Cerebellar cortex (tissue), 1 donor: ENCODE measurements around the gene SLC25A26.
"Not testable (repeated sequence)": the region's sequence is repeated elsewhere in the genome, so short reads cannot be mapped to it uniquely, and the experiment has no call there.

Experiments
- DNase-seq: peaks from one replicate; pipeline ENCODE4 v3.0.0-alpha.2; 2015; ENCODE audit warnings: low spot score

Gene SLC25A26

DNA sequence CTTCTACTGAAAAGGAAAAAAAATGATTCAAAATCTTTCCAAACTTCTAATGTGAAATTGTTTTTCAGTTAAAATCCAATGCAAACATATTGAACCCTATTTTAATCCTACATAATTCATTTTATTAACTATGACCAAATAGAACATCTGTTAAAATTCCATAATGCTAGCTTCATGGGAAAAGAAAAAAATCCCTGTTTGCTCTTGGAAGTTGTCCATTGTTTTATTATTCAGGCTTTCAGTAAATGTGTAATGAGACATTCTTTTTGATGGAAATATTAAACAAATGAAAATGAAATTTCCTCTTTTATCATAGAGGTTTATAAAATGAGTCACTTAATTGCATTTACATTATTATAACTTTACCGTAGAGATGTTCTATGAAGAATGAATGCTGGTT lies 49.5 kb downstream of the SLC25A26 start:
- no peak for DNase-seq

DNA sequence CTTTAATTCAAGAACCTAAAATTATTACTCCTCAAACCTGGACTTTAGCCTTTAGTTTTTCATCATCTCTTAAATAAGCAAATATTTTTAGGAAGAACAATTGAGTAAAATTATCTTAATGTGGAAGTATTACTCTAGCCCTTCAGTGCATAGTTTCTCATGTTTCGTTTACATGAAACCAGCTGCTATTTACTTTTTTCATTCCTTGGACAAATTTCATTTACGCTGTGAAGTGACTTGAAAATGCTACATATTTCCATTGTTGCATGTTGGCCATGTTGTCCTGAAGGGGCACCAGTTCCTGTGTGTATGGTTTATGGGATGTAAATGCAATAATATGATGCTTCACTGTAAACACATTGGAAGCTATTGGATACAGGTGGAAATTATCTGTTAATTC lies 49.9 kb downstream of the SLC25A26 start:
- DNase-seq = no peak

DNA sequence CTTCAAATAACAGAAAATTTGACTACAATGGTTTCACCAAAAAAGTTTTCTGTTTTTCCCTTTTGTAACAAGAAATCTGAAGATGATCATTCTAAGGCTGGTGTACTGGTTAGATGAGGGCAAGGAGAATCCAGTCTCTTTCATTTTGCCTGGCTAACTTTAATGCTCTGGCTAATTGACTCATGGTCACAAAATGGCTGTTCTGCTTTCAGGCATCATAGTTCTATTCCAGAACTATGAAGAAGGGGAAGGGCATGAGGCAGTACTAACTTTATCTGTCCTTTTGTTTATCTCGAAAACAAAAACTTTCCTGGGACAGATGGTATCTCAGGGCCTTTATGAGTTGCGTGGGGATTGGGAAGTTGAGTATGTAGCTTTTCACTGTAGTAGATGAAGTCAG lies 50.4 kb downstream of the SLC25A26 start:
- no peak for DNase-seq

DNA sequence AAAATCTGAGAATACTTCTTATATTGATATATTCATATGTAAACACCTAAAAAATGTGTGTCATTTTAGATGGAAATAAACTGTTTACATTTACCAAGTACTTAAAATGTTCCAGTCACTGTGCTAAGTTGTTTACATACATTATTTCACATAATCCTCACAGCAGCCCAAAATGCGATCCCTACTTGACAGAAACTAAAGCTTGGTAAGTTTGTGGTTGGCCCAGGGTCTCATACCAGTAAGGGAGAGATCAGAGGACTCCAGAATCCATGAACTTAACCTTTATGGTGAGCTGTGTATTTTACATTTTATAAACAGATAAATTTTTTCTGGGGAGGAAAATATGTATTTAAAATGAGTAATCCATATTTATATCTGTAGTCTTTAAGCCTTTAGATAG lies 51.2 kb downstream of the SLC25A26 start:
- no peak for DNase-seq

DNA sequence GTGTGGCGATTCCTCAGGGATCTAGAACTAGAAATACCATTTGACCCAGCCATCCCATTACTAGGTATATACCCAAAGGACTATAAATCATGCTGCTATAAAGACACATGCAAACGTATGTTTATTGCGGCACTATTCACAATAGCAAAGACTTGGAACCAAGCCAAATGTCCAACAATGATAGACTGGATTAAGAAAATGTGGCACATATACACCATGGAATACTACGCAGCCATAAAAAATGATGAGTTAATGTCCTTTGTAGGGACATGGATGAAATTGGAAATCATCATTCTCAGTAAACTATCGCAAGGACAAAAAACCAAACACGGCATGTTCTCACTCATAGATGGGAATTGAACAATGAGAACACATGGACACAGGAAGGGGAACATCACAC lies 54.0 kb downstream of the SLC25A26 start:
- DNase-seq = not testable (repeated sequence)

DNA sequence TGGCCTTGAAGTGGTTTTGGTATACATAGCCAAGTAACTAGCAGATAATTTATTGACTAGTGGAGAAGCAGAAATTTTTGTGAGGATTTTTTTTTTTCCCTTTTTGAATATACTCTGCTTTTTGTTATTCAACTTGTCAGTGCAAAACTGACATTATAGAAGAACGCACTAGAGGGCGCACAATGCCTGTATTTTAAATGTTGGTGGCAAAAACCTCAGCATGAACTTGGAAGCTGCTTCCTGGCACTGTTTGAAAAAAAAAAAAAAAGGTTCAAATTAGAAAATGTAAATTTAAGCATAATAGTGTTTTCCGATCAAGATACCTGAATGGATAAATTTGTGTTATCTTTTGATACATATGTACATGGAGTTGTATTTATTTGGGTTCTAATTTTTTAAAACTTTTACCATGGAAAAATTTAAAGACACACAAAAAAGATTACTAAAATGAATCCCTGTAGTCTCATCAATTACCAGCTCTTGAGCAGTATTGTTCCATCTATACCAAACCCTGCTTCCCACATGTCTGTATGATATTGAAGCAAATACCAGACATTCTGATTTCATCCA lies 56.0 kb downstream of the SLC25A26 start:
- peak; percentile 83 for DNase-seq

DNA sequence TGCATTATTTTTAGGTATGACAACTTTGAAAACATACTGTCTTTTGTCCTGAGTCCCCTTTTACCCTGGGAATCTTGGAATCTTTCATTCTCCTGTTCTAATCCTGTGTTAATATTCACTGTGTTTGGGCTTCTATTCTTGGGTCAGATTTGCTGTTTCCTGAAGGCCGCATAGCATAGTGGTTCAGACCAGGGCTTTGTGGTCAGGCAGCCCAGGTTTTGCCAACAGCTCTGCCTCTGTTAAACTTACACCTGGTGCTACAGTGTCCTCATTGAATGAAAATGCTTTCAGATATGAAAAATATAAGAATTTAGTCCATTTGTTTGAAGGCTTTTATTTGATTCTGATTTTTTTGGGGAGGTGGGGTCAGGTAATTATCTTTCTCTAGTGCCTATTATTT lies 58.4 kb downstream of the SLC25A26 start:
- no peak for DNase-seq

DNA sequence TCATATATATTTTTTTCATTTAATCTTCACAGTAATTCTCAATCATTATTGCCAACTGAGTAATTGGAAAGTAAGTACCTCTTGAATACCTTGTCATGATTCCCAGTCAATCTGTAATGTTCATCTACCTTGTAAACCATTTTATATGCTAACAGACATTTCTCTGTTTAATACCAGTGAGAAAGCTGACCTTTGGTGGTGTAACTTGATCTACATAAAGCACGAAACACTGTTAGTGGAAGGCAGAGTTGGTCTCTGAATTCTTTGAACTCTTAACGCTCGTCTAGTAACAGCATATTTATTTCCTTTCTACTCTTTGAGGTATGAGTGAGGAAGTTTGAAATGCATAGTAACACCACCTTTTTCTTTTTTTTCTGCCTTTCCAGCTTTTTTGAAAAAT lies 59.5 kb downstream of the SLC25A26 start:
- no peak for DNase-seq

DNA sequence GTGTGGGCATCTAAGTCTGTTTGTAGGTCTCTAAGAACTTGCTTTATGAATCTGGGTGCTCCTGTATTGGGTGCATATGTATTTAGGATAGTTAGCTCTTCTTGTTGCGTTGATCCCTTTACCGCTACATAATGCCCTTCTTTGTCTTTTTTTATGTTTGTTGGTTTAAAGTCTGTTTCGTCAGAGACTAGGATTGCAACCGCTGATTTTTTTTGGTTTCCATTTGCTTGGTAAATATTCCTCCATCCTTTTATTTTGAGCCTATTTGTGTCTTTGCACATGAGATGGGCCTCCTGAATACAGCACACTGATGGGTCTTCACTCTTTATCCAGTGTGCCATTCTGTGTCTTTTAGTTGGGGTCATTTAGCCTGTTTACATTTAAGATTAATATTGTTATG lies 71.1 kb downstream of the SLC25A26 start:
- not testable (repeated sequence) for DNase-seq

DNA sequence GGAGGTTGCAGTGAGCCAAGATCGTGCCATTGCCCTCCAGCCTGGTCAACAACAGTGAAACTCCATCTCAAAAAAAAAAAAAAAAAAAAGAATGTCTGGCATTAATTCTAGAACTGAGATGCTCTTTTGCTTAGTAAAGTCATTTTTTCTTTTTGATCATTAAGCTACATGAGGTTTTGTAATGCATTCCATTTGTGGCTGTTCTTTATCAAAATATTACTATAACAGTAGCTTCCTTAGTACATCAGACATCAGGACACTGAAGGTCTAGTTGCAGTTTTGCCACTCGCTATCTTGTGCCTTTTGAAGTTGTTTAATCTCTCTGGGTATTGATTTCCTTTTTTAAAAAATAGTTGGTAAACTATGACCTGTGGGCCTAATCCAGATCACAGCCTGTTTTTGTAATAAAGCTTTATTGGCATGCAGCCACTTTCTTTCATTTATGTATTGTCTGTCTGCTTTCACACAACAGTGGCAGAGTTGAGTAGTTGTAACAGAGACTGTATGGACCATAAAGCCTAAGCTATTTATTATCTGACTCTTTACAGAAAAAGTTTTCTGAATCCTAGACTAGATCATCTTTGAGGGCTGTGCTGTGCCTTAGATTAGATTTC lies 76.6 kb downstream of the SLC25A26 start:
- DNase-seq = no peak

DNA sequence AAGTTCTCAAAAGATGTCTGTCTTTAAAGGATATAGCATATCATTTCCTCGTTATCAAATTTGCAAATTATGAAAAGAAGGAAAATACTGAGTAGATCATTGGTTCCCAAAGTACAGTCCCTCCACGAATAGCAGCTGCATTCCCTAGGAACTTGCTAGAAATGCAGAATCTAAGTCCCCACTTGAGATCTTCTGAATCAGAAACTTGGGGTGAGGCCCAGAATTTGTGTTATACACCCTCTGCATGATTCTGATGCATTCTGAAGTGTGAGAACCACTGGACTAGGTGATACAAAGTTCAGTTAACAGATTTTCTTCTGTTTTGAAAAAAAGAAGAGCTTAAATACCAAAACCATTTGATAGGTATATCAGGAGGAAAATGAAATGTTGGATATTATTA lies 77.1 kb downstream of the SLC25A26 start:
- DNase-seq = no peak

DNA sequence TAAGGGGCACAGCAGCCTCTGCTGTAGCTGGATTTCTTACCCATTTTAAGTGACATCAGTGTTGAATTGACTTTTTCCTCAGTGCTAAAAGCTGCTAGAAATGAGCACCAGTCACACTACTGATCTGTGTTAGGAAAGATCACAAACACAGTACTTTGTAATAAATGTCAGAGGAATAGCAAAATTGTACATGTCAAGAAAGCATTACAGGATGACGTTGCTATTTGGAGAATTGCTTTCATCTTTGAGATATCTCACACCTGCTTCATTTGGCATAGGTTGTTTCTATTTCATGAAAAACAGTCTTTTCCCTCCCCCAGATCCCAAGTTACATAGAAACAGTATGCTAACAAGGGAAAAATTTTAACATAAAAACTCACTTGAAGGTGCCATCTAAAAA lies 77.8 kb downstream of the SLC25A26 start:
- no peak for DNase-seq

DNA sequence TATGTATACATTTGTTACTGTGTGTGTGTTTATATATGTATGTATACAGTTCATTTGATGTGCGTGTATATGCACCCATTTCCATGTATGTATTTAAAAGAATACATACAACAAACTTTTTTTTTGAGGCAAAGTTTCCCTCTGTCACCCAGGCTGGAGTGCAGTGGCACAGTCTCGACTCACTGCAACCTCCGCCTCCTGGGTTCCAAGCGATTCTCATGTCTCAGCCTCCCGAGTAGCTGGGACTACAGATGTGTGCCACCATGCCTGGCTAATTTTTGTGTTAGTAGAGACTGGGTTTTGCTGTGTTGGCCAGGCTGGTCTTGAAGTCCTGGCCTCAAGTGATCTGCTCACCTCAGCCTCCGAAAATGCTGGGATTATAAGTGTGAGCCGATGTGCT lies 78.3 kb downstream of the SLC25A26 start:
- DNase-seq = not testable (repeated sequence)

DNA sequence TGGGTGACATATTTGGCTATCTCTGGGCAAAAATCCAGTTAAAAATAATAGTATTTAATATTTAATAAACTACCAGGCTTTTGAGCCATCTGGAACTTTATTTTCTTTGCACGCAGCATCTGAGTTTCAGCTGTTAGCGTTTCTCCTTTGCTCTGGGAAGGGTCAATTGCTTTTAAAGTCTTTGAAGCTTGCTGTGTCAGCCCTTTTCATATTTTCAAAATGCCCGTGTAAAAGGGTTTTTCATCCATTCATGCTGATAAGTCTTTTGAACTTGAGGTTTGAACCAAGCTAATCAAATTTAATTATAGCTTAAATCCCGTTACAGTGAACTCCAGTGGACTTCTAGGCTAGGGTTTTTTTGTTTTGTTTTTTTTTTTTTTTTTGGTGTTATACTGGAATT lies 79.1 kb downstream of the SLC25A26 start:
- DNase-seq = no peak

DNA sequence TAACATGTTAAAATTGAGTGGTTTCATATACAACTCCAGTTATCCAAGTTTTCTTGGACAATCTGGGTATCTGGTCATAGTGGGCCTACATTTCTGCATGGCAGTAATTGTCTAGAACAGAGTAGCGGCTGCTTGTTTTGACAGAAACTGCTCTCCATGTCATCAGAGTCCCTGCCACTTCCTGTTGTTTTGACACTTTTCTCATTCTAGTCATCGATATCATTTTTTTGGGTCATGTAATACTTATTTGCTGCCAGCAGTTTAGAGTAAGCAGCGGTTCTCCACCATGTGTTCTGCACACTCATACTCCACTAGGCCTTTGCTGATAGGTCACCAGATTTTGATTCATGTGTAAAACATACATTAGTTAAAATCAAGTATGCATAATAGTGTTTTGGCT lies 81.5 kb downstream of the SLC25A26 start:
- DNase-seq = no peak

DNA sequence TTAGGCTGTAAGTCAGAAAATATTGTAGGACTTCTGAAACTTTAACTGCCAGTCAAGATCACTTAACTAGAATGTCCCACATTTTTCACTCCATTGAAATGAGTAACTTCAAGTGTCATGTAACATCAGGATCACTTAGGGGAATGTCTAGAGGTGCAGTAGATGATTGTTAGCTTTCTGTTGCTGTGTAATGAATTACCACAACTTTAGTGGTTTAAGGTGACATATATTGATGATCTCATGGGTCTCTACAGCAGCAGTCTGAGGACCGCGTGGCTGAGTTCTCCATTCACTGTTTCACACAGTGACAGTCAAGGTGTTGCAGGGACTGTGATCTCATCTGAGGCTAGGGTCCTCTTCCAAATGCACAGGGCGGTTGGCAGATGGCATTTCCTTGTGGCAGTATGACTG lies 82.7 kb downstream of the SLC25A26 start:
- no peak for DNase-seq

DNA sequence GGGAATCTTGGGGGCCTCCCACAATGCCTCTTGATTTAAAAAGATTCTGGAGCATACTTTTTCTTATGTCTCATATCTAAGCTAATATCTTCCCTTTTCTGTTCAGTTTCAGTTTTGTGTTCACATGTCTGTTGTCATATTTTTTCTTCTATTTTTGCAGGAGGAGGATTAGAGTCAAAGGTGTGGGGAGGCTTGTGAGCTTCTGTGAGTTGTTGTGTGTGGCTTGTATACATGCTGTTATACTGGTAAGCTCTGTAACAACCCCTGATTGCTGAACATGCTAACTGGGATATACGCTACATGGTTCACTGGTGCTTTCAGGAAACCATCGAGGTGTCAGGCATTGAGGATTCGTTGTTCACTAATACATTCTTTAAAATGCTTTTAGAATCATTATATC lies 83.5 kb downstream of the SLC25A26 start:
- no peak for DNase-seq

DNA sequence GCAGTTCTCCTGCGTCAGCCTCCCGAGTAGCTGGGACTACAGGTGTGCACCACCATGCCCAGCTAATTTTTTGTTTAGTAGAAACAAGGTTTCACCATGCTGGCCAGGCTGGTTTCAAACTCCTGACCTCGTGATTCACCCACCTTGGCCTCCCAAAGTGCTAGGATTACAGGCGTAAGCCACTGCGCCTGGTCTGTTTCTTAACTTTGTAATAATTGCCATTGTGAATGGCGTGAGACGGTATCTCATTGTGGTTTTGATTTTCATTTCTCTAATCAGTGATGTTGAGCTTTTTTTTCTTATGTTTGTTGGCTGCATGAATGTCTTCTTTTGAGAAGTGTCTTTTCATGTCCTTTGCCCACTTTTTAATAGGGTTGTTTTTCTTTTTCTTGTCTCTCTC lies 85.3 kb downstream of the SLC25A26 start:
- not testable (repeated sequence) for DNase-seq

DNA sequence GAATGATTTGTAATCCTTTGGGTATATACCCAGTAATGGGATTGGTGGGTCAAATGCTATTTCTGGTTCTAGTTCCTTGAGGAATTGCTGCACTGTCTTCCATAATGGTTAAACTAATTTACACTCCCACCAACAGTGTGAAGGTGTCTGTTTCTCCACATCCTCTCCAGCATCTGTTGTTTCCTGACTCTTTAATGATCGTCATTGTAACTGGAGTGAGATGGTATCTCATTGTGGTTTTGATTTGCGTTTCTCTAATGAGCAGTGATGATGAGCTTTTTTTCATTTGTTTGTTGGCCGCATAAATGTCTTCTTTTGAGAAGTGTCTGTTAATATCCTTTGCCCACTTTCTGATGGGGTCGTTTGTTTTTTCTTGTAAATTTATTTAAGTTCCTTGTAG lies 86.2 kb downstream of the SLC25A26 start:
- not testable (repeated sequence) for DNase-seq

DNA sequence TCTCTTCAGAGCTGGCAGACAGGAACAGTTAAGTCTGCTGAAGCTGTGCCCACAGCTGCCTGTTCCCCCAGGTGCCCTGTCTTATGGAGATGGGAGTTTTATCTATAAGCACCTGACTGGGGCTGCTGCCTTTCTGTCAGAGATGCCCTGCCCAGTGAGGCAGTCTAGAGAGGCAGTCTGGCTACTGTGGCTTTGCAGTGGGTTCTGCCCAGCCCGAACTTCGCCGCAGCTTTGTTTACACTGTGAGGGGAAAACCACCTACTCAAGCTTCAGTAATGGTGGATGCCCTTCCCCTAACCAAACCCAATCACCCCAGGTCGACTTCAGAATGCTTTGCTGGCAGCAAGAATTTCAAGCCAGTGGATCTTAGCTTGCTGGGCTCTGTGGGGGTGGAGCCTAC lies 91.2 kb downstream of the SLC25A26 start:
- no peak for DNase-seq

DNA sequence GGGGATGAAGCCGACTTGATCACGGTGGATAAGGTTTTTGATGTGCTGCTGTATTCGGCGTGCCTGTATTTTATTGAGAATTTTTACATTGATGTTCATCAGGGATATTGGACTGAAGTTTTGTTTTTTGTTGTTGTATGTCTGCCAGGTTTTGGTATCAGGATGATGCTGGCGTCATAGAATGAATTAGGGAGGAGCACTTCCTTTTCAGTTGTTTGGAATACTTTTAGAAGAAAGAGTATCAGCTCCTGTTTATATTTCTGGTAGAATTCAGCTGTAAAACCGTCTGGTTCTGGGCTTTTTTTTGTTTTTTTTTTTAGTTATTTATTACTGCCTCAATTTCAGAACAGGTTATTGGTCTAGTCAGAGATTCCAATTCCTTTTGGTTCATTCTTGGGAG lies 93.7 kb downstream of the SLC25A26 start:
- no peak for DNase-seq

DNA sequence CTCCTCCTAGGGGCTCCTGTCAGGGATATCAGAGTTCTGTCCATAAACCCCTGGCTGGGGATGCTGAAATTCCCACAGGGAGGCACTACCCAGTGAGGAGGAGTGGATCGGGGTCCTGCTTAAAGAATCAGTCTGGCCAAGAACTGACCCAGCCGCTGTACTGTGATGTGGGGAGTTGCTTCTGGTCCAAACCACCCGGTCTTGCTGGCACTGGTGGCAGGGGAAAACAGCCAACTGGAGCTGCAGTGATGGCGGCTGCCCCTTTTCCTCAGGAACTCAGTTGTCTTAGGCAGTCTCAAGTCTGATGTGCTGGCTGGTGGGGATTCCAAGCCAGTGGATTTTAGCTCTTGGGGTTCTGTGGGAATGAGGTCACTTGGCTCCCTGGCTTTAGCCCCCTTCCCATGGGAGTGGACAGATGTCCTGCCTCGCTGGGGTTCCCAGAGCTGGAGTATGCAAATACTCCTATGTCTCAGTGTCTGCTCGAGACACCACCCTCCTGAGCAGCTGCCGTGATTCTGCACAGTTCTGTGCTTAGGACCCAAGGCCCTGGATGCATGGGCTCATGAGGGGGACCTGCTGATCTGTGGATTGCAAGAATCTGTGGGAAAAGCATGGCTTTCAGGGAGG lies 97.1 kb downstream of the SLC25A26 start:
- DNase-seq = peak; percentile 54

DNA sequence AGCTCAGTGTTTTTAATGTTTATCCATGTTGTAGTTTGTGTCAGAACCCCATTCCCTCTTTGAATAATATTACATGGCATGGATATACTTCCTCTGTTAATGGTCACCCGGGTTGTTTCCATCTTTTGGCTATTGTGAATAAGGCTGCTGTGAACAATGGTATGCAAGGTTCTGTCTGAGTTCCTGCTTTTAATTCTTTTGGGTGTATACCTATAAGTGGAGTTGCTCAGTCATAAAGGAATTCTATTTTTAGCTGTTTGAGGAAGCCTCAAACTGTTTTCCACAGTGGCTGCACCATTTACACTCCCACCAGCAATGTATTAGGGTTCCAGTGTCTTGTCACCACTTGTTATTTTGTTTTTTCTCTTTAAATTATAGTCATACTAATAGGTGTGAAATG lies 99.6 kb downstream of the SLC25A26 start:
- DNase-seq = no peak

DNA sequence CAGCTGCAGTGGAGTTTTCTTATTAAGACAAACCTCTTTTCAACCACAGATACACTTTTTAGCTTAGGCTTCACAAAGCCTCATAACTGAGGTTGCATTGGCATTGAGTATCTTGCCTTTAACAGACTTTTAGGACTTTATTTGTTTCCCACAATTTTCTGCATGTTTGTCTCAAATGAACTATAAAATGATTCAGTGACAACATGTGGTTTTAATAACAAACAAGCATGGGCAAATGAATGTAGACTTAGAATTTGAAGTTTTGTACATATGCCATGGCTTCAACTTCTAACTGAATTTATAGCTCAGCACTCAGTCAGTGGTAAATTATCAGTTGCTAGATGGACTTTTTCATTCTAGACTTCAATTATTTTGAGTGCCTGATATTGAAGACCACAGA lies 101.6 kb downstream of the SLC25A26 start:
- no peak for DNase-seq
